CD4-positive, alpha-beta T cell treated with Interleukin-6 for 4 hours (primary cell): ENCODE results near the gene KCNK2.

Experiments used
- DNase-seq: peaks from one replicate; pipeline ENCODE4 v3.0.0-alpha.2; 2020; ENCODE audit warnings: mixed read lengths

The KCNK2 gene

DNA sequence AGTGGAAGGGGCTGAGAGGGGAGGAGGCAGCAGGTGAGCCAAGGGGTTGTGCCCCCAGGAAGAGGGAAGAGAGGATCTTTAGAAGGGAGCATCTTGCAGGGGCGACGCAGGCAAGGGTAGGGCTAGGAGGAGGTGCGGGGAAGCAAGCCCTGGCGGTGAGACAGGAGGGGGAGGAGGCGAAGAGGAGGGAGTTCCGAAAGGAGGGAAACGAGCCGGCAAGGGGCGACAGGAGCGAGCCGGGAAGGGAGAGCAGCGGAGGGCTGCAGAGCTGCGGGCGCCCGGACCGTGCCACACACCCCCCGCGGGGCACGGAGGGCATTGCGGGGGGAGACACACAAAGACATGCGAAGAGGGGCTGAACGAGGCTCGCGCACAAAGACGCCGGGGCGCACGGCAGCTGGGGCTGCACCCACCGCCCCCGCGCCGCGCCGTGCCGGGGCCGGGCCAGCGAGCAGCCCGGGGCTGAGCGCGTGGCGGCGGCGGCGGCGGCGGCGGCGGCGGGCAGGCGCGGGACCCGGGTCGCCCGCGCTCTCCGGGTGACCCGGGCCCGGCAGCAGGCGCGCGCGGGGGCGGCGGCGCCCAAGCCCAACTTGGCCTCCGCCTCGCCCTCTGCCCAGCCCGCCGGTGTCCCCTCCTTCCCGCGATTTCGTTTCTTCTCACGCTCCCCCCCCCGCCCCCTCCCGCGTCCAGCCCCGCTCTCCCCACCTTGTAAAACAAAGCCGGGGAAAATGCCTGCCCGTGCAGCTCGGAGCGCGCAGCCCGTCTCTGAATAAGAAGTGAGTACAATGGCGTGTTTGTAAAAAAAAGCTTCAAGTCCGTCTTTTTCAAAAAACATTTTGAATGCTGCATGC, at the start of gene KCNK2:
Gene KCNK2 (plus strand): TSS at position 206 of the 851 bp plus-strand sequence. CDS start 649 bp downstream, outside the sequence.
- DNase-seq: no peak

DNA sequence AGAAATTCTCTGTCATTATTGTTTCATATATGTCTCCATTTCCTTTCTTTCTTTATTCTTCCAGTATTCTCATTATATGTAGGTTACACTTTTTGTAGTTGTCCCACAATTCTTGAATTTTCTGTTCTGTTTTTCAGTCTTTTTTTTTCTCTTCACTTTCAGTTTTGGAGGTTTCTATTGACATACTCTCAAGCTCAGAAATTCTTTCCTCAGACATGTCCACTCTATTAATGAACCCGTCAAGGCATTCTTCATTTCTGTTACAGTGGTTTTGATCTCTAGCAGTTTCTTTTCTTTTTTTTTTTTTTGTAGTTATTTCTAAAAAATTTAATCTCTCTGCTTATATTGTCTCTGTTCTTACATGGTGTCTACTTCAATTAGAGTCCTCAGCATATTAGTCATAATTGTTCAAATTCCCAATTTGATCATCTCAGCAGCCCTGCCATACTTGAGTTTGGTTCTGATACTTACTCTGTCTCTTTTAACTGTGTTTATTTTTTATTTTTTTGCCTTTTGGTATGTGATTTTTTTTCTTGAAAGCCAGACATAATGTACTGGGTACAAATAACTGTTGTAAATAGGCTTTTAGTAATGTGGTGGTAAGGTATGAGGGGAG, 49.5 kb upstream of the KCNK2 start:
- no peak for DNase-seq

- DNase-seq: no peak
Measured at GRCh38 chr1:215040190-215040589, 42.3 kb upstream of the KCNK2 start.

- no peak for DNase-seq
Measured at GRCh38 chr1:215043401-215043800, 39.1 kb upstream of the KCNK2 start.

GRCh38 chr1:215044151-215044550, 38.4 kb upstream of the KCNK2 start:
- DNase-seq: no peak

DNA sequence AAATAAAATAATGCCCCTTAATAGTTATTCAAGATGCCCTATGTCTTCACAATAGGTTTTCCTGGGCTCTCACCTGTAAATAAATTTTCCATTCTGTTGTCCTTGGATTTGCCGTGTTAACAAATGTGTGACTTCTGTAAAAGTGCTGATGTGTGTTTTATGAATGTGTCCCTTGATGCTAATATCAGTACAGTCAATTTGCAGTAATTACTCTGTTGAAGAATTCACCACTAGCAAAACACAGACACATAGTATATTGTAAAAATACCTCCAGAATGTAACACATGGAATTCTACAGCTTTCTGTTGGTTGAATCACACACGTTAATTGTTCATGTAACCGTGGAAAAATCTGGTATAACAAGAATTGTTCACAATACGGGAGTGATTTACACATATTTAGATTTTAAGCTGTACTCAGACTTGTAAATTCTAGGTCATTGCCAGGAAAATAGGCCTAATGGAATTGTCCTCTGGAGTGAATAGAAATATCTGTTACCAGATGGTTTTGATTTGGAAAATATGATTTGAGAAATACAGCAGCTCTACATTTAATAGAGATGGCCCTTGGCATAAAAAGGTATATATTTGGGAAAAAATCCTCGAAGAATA, 36.7 kb upstream of the KCNK2 start:
- DNase-seq: no peak

GRCh38 chr1:215052256-215053015, 30.1 kb upstream of the KCNK2 start:
- no peak for DNase-seq

DNA sequence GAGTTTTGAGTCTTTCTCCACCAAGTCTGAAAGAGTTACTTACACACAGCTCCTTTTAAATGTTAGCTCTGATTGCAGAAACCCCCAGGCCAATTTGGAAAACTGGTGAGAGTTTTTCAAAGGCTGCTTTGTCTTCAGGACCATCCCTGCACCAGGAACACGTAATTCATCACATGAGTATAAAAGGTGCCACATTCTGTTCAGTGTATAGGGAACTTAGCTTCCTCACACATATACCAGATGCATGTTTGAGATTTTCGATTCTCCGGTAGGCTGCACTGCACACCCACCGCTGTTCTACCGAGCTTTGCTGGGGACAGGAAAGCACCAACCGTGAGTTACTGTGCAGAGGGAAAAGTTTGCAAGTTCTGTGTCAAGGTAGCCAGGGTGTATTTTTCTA, 28.3 kb upstream of the KCNK2 start:
- DNase-seq: no peak

GRCh38 chr1:215055281-215055935, 27.1 kb upstream of the KCNK2 start:
- DNase-seq: no peak

DNA sequence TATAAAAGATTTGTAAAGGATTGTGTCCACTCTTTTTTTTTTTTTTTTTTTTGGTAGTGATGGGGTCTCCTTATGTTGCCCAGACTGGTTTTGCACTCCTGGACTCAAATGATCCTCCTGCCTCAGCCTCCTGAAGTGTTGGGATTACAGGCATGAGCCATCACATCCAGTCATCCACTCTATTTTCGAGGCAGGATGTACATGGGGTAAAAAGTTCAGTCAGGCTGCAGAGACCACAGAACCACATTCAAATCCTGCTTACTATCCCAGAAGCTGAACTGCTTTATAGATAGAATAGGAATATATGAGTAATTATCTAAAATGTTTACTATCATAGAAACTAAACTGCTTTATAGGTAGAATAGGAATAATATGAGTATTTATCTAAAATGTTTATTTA, 26.0 kb upstream of the KCNK2 start:
- no peak for DNase-seq

GRCh38 chr1:215059947-215060346, 22.6 kb upstream of the KCNK2 start:
- DNase-seq: no peak

- DNase-seq: no peak
Measured at GRCh38 chr1:215064327-215064726, 18.2 kb upstream of the KCNK2 start.

GRCh38 chr1:215071078-215071477, 11.5 kb upstream of the KCNK2 start:
- DNase-seq: no peak

DNA sequence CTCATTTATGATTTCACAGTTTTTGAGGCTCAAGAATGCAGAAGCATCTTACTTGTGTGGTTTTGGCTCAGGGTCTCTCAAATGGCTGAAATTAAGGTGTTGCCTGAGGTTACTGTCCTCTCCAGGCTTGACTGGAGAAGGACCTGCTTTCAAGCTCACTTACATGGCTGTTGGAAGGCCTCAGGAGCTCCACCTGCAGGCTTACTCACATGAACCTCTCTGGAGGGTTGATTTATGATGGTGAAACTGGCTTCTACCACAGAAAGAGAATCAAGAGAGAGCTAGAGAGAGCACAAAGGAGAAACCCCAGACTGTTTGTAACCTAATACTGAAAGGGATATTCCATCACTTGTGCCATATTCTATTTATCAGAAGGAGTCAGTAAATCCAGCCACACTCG, 6.2 kb upstream of the KCNK2 start:
- no peak for DNase-seq

DNA sequence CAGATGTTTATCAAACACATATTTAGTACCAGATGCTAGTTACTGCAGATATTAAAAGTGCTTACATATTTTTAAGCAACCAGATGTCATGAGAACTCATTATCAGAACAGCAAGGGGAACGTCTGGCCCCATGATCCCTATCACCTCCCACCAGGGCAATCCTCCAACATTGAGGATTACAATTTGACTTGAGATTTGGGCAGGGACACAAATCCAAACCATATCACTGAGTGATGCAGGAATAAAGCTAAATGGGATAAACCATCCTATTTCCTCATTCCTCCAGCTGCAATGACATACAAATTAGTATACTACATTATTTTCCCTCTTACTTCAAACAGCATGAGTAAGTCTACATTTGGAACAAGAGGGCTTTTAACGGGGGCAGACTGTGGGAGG, 3.1 kb upstream of the KCNK2 start:
- no peak for DNase-seq

- DNase-seq: no peak
Measured at GRCh38 chr1:215081661-215082531, 641 bp upstream of the KCNK2 start.

DNA sequence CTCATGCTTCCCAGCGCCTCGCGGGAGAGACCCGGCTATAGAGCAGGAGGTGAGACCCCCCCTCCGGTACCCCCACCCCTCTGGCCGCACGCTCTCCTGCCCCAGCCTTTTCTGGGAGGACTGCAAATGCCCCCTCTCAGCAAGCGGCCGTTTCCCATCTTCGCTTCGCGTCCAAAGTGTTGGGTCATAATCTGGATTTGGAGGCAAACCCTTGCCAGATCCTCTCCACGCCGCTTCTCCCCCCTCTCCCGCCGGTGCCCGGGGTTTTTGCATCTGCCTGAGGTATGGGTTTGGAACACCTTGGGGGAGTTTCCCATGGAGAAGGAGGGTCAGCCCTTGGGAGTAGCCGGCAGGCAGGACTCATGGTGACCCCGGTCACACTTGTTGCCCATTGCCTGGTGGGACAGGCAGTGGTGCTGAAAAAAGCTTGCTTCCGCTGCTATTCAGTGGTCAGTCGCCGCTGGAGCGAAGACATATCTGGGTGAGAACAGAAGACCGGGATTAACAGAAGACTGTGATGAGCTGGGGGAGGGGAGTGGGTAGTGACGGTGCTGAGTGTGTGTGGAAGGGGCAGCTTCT, 935 bp downstream of the KCNK2 start:
- no peak for DNase-seq

DNA sequence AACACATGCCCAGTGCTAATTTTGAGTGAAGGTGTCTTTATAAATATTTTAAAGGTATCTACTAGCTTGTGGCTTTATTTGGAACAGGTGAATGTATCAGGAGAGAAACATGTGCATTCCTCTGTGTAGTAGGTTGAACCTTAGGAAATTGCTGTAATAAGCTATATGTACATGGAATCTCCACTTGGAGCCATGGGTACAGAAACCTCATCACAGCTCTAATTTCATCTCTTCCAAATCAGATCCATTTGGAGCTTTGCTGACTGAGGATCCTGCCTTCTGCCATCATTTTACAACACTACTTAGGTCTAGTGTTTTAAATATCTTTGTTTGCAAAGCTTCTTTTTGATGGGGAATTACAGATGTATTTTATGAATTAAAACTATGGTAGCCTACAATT, 2.1 kb downstream of the KCNK2 start:
- no peak for DNase-seq

- DNase-seq: no peak
Measured at GRCh38 chr1:215087603-215088002, 5.1 kb downstream of the KCNK2 start.

DNA sequence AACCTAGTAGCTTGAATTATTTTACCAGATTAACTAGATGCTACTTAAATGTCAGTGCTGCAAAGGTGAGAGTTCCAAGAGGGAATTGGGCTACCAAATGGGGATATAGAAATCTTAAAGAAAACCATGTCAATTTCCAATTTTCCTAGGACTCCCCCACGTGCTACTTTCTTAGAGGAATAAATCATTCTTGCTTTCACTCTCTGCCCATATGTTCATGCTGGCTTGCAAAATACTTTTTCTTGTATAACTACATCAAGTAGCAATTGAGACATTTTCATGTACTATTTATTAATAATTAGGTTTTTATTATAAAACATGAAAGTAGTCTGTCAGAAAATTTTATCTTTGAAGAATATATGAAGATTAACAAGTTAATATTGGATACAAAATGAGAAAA, 11.8 kb downstream of the KCNK2 start:
- no peak for DNase-seq

- no peak for DNase-seq
Measured at GRCh38 chr1:215095524-215095923, 13.0 kb downstream of the KCNK2 start.
